ENCODE results near the gene RABGAP1L.

Gene RABGAP1L

DNA sequence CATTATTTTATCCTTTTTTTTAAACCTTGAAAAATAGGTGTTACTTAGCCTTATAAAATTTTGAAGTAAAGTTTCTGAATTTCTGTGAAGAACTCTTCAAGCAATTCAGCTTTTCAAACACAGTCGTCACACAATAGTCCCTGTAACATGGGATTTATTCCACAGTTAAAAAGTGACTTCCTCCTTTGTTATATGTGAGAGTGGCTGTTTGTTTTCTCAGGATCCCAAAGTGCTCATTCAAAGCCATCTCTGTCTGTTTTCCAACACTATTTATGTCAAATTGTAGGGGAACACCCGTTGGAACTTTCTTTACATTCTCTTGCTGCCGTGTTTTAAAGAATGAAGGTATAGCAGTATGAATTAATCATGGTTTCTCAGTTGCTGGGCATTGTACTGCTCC is 207.6 kb downstream of the RABGAP1L start:
- no CpG with 5 or more reads among the region's 3 CpGs for WGBS, 2 donors (ENCODE audit: extremely low coverage in 2 of 2, insufficient read length in 2 of 2, insufficient replicate concordance in 1 of 2)
- no peaks in the 10 kb centered on the region for H3K27me3 ChIP-seq (ENCODE audit: control insufficient read depth in 3 of 3, insufficient read depth in 3 of 3, low read depth in 1 of 3, low read length in 3 of 3)
- H3K9ac ChIP-seq (ENCODE audit: low read depth, low read length, poor library complexity) = no peak overlapping the region
- no peaks in the 10 kb centered on the region for H3K79me1 ChIP-seq (ENCODE audit: low read depth, low read length)
- peaks cover 0 to 8% of the 10 kb centered on the region in 2 donors for H3K4me1 ChIP-seq (ENCODE audit: control insufficient read depth in 2 of 2, insufficient read depth in 1 of 2, low read depth in 1 of 2, low read length in 2 of 2)
- H2BK15ac ChIP-seq (ENCODE audit: low read length) = no peak overlapping the region
- no peak overlapping the region for H3K4me3 ChIP-seq (ENCODE audit: low read length in 2 of 2)
- H3K4me2 ChIP-seq (ENCODE audit: insufficient read depth, low read length, poor library complexity, severe bottlenecking) = no peak overlapping the region
- H3K27ac ChIP-seq (replicated peaks; ENCODE audit: low read length) = no peak overlapping the region
- H2AFZ ChIP-seq (ENCODE audit: low read length) = peak overlapping the region; percentile 68
- H2BK5ac ChIP-seq (ENCODE audit: low read length) = no peak overlapping the region
- no peak overlapping the region for H3K18ac ChIP-seq (ENCODE audit: low read length)
- H3K9me3 ChIP-seq (replicated peaks in 1 of 2; ENCODE audit: control insufficient read depth in 2 of 2, insufficient read depth in 1 of 2, low read depth in 1 of 2, low read length in 2 of 2) = no peaks in the 10 kb centered on the region
- no peaks in the 10 kb centered on the region for H3K36me3 ChIP-seq (replicated peaks in 1 of 2; ENCODE audit: control insufficient read depth in 2 of 2, insufficient read depth in 2 of 2, low read length in 2 of 2)
- H2BK12ac ChIP-seq (ENCODE audit: low read length) = no peak overlapping the region
- H3K14ac ChIP-seq (ENCODE audit: low read length) = no peak overlapping the region
- no peak overlapping the region for H3K23ac ChIP-seq (ENCODE audit: low read depth, low read length, poor library complexity)
- H2BK120ac ChIP-seq (ENCODE audit: low read depth, low read length) = no peak overlapping the region
- H3K4ac ChIP-seq (ENCODE audit: low read length) = no peak overlapping the region
- DNase-seq (ENCODE audit: low spot score) = no peak
- H2AK5ac ChIP-seq (ENCODE audit: low read depth, low read length) = no peak overlapping the region
- no peak overlapping the region for H4K8ac ChIP-seq (ENCODE audit: low read depth, low read length)
- no peak overlapping the region for H4K91ac ChIP-seq (ENCODE audit: low read depth, low read length, poor library complexity)

GRCh38 chr1:174367892-174368291 is 208.6 kb downstream of the RABGAP1L start:
- Histone ChIP-seq H2BK120ac (ENCODE audit: low read depth, low read length) (no peak overlapping the region), H3K4me3 (ENCODE audit: low read length in 2 of 2) (no peak overlapping the region), H3K79me1 (ENCODE audit: low read depth, low read length) (no peaks in the 10 kb centered on the region), H3K9ac (ENCODE audit: low read depth, low read length, poor library complexity) (no peak overlapping the region), H2BK12ac (ENCODE audit: low read length) (no peak overlapping the region), H2AFZ (ENCODE audit: low read length) (no peak overlapping the region), H3K4me1 (ENCODE audit: control insufficient read depth in 2 of 2, insufficient read depth in 1 of 2, low read depth in 1 of 2, low read length in 2 of 2) (peaks cover 0 to 8% of the 10 kb centered on the region in 2 donors), H3K23ac (ENCODE audit: low read depth, low read length, poor library complexity) (no peak overlapping the region), H3K4ac (ENCODE audit: low read length) (no peak overlapping the region), H2BK5ac (ENCODE audit: low read length) (no peak overlapping the region), H3K27ac (replicated peaks; ENCODE audit: low read length) (no peak overlapping the region), H3K18ac (ENCODE audit: low read length) (no peak overlapping the region), H4K91ac (ENCODE audit: low read depth, low read length, poor library complexity) (no peak overlapping the region), H3K9me3 (replicated peaks in 1 of 2; ENCODE audit: control insufficient read depth in 2 of 2, insufficient read depth in 1 of 2, low read depth in 1 of 2, low read length in 2 of 2) (no peaks in the 10 kb centered on the region), H2BK15ac (ENCODE audit: low read length) (no peak overlapping the region), H3K36me3 (replicated peaks in 1 of 2; ENCODE audit: control insufficient read depth in 2 of 2, insufficient read depth in 2 of 2, low read length in 2 of 2) (no peaks in the 10 kb centered on the region), H2AK5ac (ENCODE audit: low read depth, low read length) (no peak overlapping the region), H4K8ac (ENCODE audit: low read depth, low read length) (no peak overlapping the region), H3K14ac (ENCODE audit: low read length) (no peak overlapping the region), H3K4me2 (ENCODE audit: insufficient read depth, low read length, poor library complexity, severe bottlenecking) (no peak overlapping the region), H3K27me3 (ENCODE audit: control insufficient read depth in 3 of 3, insufficient read depth in 3 of 3, low read depth in 1 of 3, low read length in 3 of 3) (no peaks in the 10 kb centered on the region)
- no peak for DNase-seq (ENCODE audit: low spot score)
- no CpG with 5 or more reads among the region's 5 CpGs for WGBS, 2 donors (ENCODE audit: extremely low coverage in 2 of 2, insufficient read length in 2 of 2, insufficient replicate concordance in 1 of 2)

DNA sequence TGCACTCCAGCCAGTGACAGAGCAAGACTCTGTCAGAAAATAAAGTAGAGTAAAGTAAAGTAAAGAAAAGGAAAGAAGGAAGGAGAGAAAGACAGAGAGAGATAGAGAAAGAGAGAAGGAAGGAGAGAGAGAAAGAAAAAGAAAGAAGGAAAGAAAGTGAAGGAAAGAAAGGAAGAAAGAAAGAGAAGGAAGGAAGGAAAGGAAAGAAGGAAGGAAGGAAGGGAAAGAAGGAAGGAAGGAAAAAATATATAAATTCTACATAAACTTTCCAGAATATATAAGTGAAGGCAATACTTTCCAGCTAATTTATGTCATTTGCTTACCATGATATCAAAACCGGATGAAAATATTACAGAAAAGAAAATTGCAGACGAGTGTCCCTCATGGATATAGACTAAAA is 216.7 kb downstream of the RABGAP1L start:
- DNase-seq (ENCODE audit: low spot score) = no peak
- Histone ChIP-seq H2AFZ (ENCODE audit: low read length) (no peak overlapping the region), H3K14ac (ENCODE audit: low read length) (no peak overlapping the region), H3K4me1 (ENCODE audit: control insufficient read depth in 2 of 2, insufficient read depth in 1 of 2, low read depth in 1 of 2, low read length in 2 of 2) (no peaks in the 10 kb centered on the region), H2BK15ac (ENCODE audit: low read length) (no peak overlapping the region), H3K4me2 (ENCODE audit: insufficient read depth, low read length, poor library complexity, severe bottlenecking) (no peak overlapping the region), H3K23ac (ENCODE audit: low read depth, low read length, poor library complexity) (no peak overlapping the region), H2BK120ac (ENCODE audit: low read depth, low read length) (no peak overlapping the region), H3K79me1 (ENCODE audit: low read depth, low read length) (no peaks in the 10 kb centered on the region), H2BK12ac (ENCODE audit: low read length) (no peak overlapping the region), H3K4ac (ENCODE audit: low read length) (no peak overlapping the region), H2BK5ac (ENCODE audit: low read length) (no peak overlapping the region), H3K18ac (ENCODE audit: low read length) (no peak overlapping the region), H2AK5ac (ENCODE audit: low read depth, low read length) (no peak overlapping the region), H3K9me3 (replicated peaks in 1 of 2; ENCODE audit: control insufficient read depth in 2 of 2, insufficient read depth in 1 of 2, low read depth in 1 of 2, low read length in 2 of 2) (no peaks in the 10 kb centered on the region), H3K4me3 (ENCODE audit: low read length in 2 of 2) (no peak overlapping the region), H4K8ac (ENCODE audit: low read depth, low read length) (no peak overlapping the region), H3K9ac (ENCODE audit: low read depth, low read length, poor library complexity) (no peak overlapping the region), H3K36me3 (replicated peaks in 1 of 2; ENCODE audit: control insufficient read depth in 2 of 2, insufficient read depth in 2 of 2, low read length in 2 of 2) (no peaks in the 10 kb centered on the region), H3K27me3 (ENCODE audit: control insufficient read depth in 3 of 3, insufficient read depth in 3 of 3, low read depth in 1 of 3, low read length in 3 of 3) (no peaks in the 10 kb centered on the region), H4K91ac (ENCODE audit: low read depth, low read length, poor library complexity) (no peak overlapping the region), H3K27ac (replicated peaks; ENCODE audit: low read length) (no peak overlapping the region)
- no CpG with 5 or more reads among the region's 2 CpGs for WGBS, 2 donors (ENCODE audit: extremely low coverage in 2 of 2, insufficient read length in 2 of 2, insufficient replicate concordance in 1 of 2)

DNA sequence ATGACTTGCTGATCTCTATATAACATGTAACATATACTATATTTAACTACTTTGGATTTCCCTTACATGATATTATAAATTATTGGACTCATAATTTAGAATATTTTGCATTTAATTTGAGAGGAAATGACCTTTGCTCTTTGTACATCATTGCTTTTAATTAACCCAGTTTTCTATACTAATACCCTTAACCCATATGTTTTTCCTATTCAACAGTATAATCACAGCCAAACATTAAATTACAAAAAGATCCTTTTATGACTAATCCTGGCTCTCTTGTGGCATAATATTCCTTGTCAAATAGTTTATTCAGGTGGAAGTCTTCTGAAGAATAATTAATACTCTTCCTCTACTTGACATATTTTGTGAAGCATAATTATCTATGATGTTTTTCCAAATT is 232.4 kb downstream of the RABGAP1L start:
- no peak overlapping the region for H2BK12ac ChIP-seq (ENCODE audit: low read length)
- no peak overlapping the region for H4K91ac ChIP-seq (ENCODE audit: low read depth, low read length, poor library complexity)
- H2BK120ac ChIP-seq (ENCODE audit: low read depth, low read length) = no peak overlapping the region
- H3K18ac ChIP-seq (ENCODE audit: low read length) = no peak overlapping the region
- no peak overlapping the region for H3K4me2 ChIP-seq (ENCODE audit: insufficient read depth, low read length, poor library complexity, severe bottlenecking)
- no peak for DNase-seq (ENCODE audit: low spot score)
- H2AFZ ChIP-seq (ENCODE audit: low read length) = no peak overlapping the region
- no peak overlapping the region for H3K27ac ChIP-seq (replicated peaks; ENCODE audit: low read length)
- no peaks in the 10 kb centered on the region for H3K27me3 ChIP-seq (ENCODE audit: control insufficient read depth in 3 of 3, insufficient read depth in 3 of 3, low read depth in 1 of 3, low read length in 3 of 3)
- H2BK5ac ChIP-seq (ENCODE audit: low read length) = no peak overlapping the region
- H3K79me1 ChIP-seq (ENCODE audit: low read depth, low read length) = no peaks in the 10 kb centered on the region
- H4K8ac ChIP-seq (ENCODE audit: low read depth, low read length) = no peak overlapping the region
- H3K4ac ChIP-seq (ENCODE audit: low read length) = no peak overlapping the region
- no peaks in the 10 kb centered on the region for H3K36me3 ChIP-seq (replicated peaks in 1 of 2; ENCODE audit: control insufficient read depth in 2 of 2, insufficient read depth in 2 of 2, low read length in 2 of 2)
- no peak overlapping the region for H3K14ac ChIP-seq (ENCODE audit: low read length)
- no peak overlapping the region for H2BK15ac ChIP-seq (ENCODE audit: low read length)
- no peaks in the 10 kb centered on the region for H3K4me1 ChIP-seq (ENCODE audit: control insufficient read depth in 2 of 2, insufficient read depth in 1 of 2, low read depth in 1 of 2, low read length in 2 of 2)
- peaks cover 0 to 1% of the 10 kb centered on the region in 2 donors for H3K9me3 ChIP-seq (replicated peaks in 1 of 2; ENCODE audit: control insufficient read depth in 2 of 2, insufficient read depth in 1 of 2, low read depth in 1 of 2, low read length in 2 of 2)
- H3K23ac ChIP-seq (ENCODE audit: low read depth, low read length, poor library complexity) = no peak overlapping the region
- no peak overlapping the region for H3K9ac ChIP-seq (ENCODE audit: low read depth, low read length, poor library complexity)
- H3K4me3 ChIP-seq (ENCODE audit: low read length in 2 of 2) = no peak overlapping the region
- H2AK5ac ChIP-seq (ENCODE audit: low read depth, low read length) = no peak overlapping the region

Data from neuronal stem cell (in vitro differentiated cells).